HS-5 (cell line): ENCODE results near the gene MISP.

Experiments
- DNase-seq: peaks from one replicate; pipeline ENCODE4 v3.0.0-alpha.2; 2012; ENCODE audit warnings: low read depth

MISP gene

DNA sequence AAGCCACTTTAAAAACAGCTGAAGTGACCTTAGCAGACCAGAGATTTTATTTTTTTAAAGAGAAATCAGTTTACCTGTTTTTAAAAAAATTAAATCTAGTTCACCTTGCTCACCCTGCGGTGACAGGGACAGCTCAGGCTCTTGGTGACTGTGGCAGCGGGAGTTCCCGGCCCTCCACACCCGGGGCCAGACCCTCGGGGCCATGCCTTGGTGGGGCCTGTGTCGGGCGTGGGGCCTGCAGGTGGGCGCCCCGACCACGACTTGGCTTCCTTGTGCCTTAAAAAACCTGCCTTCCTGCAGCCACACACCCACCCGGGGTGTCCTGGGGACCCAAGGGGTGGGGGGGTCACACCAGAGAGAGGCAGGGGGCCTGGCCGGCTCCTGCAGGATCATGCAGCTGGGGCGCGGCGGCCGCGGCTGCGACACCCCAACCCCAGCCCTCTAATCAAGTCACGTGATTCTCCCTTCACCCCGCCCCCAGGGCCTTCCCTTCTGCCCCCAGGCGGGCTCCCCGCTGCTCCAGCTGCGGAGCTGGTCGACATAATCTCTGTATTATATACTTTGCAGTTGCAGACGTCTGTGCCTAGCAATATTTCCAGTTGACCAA, 60.1 kb downstream of the MISP start:
- no peak for DNase-seq

DNA sequence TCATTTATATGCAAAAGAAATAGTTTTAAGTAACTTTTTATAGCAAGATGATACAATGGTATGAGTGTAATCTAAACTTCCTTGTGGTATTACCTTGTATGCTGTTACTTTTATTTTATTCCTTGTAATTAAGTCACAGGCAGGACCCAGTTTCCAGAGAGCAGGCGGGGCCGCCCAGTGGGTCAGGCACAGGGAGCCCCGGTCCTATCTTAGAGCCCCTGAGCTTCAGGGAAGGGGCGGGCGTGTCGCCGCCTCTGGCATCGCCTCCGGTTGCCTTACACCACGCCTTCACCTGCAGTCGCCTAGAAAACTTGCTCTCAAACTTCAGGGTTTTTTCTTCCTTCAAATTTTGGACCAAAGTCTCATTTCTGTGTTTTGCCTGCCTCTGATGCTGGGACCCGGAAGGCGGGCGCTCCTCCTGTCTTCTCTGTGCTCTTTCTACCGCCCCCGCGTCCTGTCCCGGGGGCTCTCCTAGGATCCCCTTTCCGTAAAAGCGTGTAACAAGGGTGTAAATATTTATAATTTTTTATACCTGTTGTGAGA, 60.7 kb downstream of the MISP start:
- DNase-seq: no peak

DNA sequence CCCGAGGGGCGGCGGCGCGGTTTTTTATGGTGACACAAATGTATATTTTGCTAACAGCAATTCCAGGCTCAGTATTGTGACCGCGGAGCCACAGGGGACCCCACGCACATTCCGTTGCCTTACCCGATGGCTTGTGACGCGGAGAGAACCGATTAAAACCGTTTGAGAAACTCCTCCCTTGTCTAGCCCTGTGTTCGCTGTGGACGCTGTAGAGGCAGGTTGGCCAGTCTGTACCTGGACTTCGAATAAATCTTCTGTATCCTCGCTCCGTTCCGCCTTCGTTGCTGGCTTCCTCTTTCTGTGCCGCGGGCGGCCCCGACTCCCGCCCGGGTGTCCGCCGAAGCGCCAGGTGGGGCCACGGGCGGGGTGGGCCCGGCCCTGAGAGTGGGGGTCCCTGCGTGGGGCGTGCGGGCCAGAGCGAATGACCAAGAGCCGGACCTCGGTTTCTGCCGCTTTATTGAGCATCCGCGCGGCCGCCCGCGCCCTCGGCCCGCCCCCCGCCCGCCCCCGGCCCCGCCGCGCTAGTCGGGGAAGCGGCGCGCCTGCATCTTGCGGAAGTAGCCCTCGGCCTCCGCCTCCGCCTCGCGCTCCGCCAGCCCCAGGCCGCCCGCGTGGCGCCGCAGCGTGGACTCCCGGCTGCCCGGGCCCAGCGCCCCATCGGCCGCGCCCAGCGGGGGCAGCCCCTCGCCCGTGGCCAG, 61.3 kb downstream of the MISP start:
- no peak for DNase-seq

DNA sequence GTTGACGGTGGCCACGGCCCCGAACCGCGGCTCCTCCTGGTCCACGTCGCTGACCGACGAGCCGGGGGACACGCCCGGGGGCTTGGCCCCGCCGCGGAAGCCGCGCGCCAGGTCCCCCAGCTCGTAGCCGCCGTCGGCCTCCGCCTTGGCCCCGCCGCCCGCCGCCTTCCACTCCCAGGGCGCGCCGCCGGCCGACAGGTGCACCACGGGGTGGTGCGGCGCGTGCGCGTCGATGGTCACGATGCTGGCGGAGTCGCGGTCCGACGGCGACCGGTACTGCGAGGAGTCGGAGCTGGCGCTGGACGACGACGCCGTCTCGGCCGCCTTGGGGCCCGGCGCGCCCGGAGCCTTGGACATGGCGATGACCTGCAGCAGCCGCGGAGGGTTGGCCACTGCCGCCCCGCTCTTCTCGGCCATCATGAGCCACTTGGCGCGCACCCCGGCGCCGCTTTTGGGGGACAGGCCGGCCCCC, 61.9 kb downstream of the MISP start:
- no peak for DNase-seq

DNA sequence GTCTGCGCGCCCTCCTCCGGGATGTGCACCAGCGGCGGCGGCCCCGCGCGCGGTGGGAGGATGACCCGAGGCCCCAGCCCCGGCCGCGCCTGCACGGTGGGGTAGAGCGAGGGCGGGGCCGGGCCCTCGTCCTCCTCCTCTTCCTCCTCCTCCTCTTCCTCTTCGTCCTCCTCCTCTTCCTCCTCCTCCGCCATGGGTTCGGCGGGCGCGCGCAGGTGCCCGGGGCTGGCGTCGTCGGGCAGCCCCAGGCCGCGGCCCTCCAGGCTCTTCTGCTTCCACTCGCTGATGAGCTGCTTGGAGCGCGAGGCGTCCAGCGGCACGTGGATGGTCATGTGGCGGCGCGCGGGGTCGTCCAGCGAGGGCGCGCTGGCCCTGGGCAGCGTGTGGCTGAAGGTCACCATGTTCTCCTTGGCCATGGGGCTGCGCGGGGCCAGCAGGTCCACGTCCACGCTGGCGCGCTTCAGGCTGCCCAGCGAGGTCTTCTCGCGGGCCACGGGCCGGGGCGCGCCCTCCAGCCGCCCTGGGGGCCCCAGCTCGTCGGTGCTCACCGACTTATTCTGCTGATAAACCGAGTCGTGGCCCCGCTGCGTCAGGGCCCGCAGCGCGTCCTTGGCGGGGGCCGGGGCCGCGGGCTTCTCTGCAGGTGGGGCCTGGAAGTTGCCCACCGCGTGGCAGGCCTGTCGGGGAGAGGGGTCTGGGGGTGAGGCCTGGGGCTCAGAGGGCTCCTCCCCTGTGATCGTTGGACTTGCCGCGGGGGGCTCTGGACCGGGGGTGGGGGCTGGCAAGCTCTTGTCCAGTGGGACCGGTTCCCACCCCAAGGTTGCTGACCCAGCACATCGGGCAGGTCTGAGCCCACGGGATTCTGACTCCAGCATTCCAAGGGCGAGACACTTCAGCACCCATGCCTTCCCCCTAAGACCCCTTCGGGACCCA, 62.6 kb downstream of the MISP start:
- DNase-seq: no peak
